ENCODE data around the gene CECR2. TPM values are rescaled to one million over a fixed set of nuclear protein-coding genes. Genes with fewer than 3 reads are reported as not detected.

The CECR2 gene
- total RNA-seq, 1 donor from 2014 or later = 40.5 TPM

- Mint-ChIP-seq H3K4me3 (ENCODE audit: low read depth) (peak overlapping the region; percentile 79), H3K27ac (peak overlapping the region; percentile 73), H3K9me3 (ENCODE audit: low read depth) (no peaks in the 10 kb centered on the region), H3K27me3 (peaks cover 2% of the 10 kb centered on the region), H3K36me3 (ENCODE audit: insufficient read depth) (no peaks in the 10 kb centered on the region), H3K4me1 (ENCODE audit: low read depth) (peaks cover 21% of the 10 kb centered on the region)
- peak; percentile 24 for DNase-seq (ENCODE audit: low spot score, unreplicated experiment)
- TF ChIP-seq CTCF (IDR thresholded peaks at IDR 0.05; ENCODE audit: unreplicated experiment) = no peak
Measured at GRCh38 chr22:17370026-17370765, 936 bp downstream of the CECR2 start.

- Mint-ChIP-seq H3K9me3 (ENCODE audit: low read depth) (no peaks in the 10 kb centered on the region), H3K36me3 (ENCODE audit: insufficient read depth) (no peaks in the 10 kb centered on the region), H3K27ac (peak overlapping the region; percentile 73), H3K27me3 (peaks cover 2% of the 10 kb centered on the region), H3K4me3 (ENCODE audit: low read depth) (peak overlapping the region; percentile 79), H3K4me1 (ENCODE audit: low read depth) (peaks cover 22% of the 10 kb centered on the region)
- TF ChIP-seq CTCF (IDR thresholded peaks at IDR 0.05; ENCODE audit: unreplicated experiment) = no peak
- DNase-seq (ENCODE audit: low spot score, unreplicated experiment) = no peak
Measured at GRCh38 chr22:17370766-17371432, 1.6 kb downstream of the CECR2 start.

GRCh38 chr22:17371448-17371847 is 2.2 kb downstream of the CECR2 start:
- no peak overlapping the region for H3K27ac Mint-ChIP-seq
- TF ChIP-seq CTCF (IDR thresholded peaks at IDR 0.05; ENCODE audit: unreplicated experiment) = no peak
- H3K4me1 Mint-ChIP-seq (ENCODE audit: low read depth) = peaks cover 25% of the 10 kb centered on the region
- no peaks in the 10 kb centered on the region for H3K9me3 Mint-ChIP-seq (ENCODE audit: low read depth)
- H3K36me3 Mint-ChIP-seq (ENCODE audit: insufficient read depth) = no peaks in the 10 kb centered on the region
- H3K4me3 Mint-ChIP-seq (ENCODE audit: low read depth) = peak overlapping the region; percentile 79
- peaks cover under 1% of the 10 kb centered on the region for H3K27me3 Mint-ChIP-seq
- no peak for DNase-seq (ENCODE audit: low spot score, unreplicated experiment)

GRCh38 chr22:17373855-17374254 is 4.6 kb downstream of the CECR2 start:
- no peaks in the 10 kb centered on the region for H3K27me3 Mint-ChIP-seq
- no peak for DNase-seq (ENCODE audit: low spot score, unreplicated experiment)
- no peak overlapping the region for H3K4me3 Mint-ChIP-seq (ENCODE audit: low read depth)
- no peaks in the 10 kb centered on the region for H3K9me3 Mint-ChIP-seq (ENCODE audit: low read depth)
- H3K27ac Mint-ChIP-seq = no peak overlapping the region
- TF ChIP-seq CTCF (IDR thresholded peaks at IDR 0.05; ENCODE audit: unreplicated experiment) = no peak
- H3K4me1 Mint-ChIP-seq (ENCODE audit: low read depth) = peaks cover 27% of the 10 kb centered on the region
- H3K36me3 Mint-ChIP-seq (ENCODE audit: insufficient read depth) = no peaks in the 10 kb centered on the region

- DNase-seq (ENCODE audit: low spot score, unreplicated experiment) = no peak
- Mint-ChIP-seq H3K4me1 (ENCODE audit: low read depth) (peaks cover 45% of the 10 kb centered on the region), H3K36me3 (ENCODE audit: insufficient read depth) (no peaks in the 10 kb centered on the region), H3K4me3 (ENCODE audit: low read depth) (no peak overlapping the region), H3K27me3 (no peaks in the 10 kb centered on the region), H3K27ac (peak overlapping the region; percentile 73), H3K9me3 (ENCODE audit: low read depth) (no peaks in the 10 kb centered on the region)
- no peak for TF ChIP-seq CTCF (IDR thresholded peaks at IDR 0.05; ENCODE audit: unreplicated experiment)
Measured at GRCh38 chr22:17375914-17376614, 6.8 kb downstream of the CECR2 start.

Data from progenitor cell of endocrine pancreas (in vitro differentiated cells).